Lower leg skin (tissue), 4 donors: ENCODE data around the gene BCAM. TPM values are rescaled to one million over a fixed set of nuclear protein-coding genes. Genes with fewer than 3 reads are reported as not detected.

Source experiments
- DNase-seq, 2 donors: peaks; one replicate each; pipeline ENCODE4 v3.0.0-alpha.2; 2019; ENCODE audit warnings: low spot score in 2 of 2
- H3K4me3 ChIP-seq: fragments of 200-600 bp; sonication (generic); 2 replicates; pipeline ENCODE4 v1.5.1; 2017; ENCODE audit warnings: mild to moderate bottlenecking, low read depth; ENCODE audit not compliant: poor library complexity, severe bottlenecking
- CTCF ChIP-seq, 3 donors: fragments of 450-650 bp; IDR thresholded peaks; one replicate each; pipeline ENCODE4 v1.5.1; 2016; ENCODE audit warnings: antibody characterized with exemption in 3 of 3, mild to moderate bottlenecking in 3 of 3, moderate library complexity in 2 of 3
- POLR2A ChIP-seq, 2 donors: fragments of 450-650 bp; IDR thresholded peaks; one replicate each; pipeline ENCODE4 v1.6.1; 2016 to 2017; ENCODE audit warnings: antibody characterized with exemption in 2 of 2, mild to moderate bottlenecking in 1 of 2, moderate library complexity in 1 of 2
- WGBS, 2 donors: methylation state at CpG; one replicate each; pipeline ENCODE4 v1.1.5; 2018; 5-methylcytosine and 5-hydroxymethylcytosine counted together
- intact Hi-C: fragments of 100-400 bp; cut with DNase I; formaldehyde crosslinking; loops from one replicate; pipeline ENCODE4 v1.15.0; 2023; ENCODE audit warnings: low total_unique reads
- total RNA-seq, 4 donors: library from RNA; depleted of rRNA; stranded (reverse); fragments of >200 nt; gene quantifications; one replicate each; pipeline ENCODE4 v1.1.0, GENCODE V29; 2016

The BCAM gene
- total RNA-seq: 10 to 100 TPM; 32.3 to 73.5 (median 58.0) TPM

- H3K4me3 ChIP-seq: peak within 1 kb of the TSS; percentile 26
- intact Hi-C loops: no loop called here
- DNase-seq: peak in 1 of 2 donors; percentile 93
- TF ChIP-seq POLR2A (IDR thresholded peaks at IDR 0.05) (no peak), CTCF (IDR thresholded peaks at IDR 0.05) (no peak)
- 3 to 10% methylated on average over 18 to 45 of the region's 59 CpGs for WGBS, 2 donors
Measured at GRCh38 chr19:44808463-44809371, at the start of gene BCAM. Gene BCAM, plus strand, starts transcription at chr19:44809103. Its CDS starts 22 bp downstream, at chr19:44809125.

GRCh38 chr19:44762038-44762437 lies 46.9 kb upstream of the BCAM start:
- no peak for DNase-seq
- 87 to 89% methylated on average over 8 of the region's 8 CpGs for WGBS, 2 donors
- H3K4me3 ChIP-seq: no peak overlapping the region
- intact Hi-C loops: no loop called here
- TF ChIP-seq CTCF (IDR thresholded peaks at IDR 0.05) (no peak), POLR2A (IDR thresholded peaks at IDR 0.05) (no peak)

GRCh38 chr19:44765033-44765948 lies 43.6 kb upstream of the BCAM start:
- no peak for DNase-seq
- H3K4me3 ChIP-seq: no peak overlapping the region
- 77 to 81% methylated on average over 22 of the region's 22 CpGs for WGBS, 2 donors
- intact Hi-C loops: no loop called here
- TF ChIP-seq CTCF (IDR thresholded peaks at IDR 0.05) (peak in 1 of 3 donors; percentile 40), POLR2A (IDR thresholded peaks at IDR 0.05) (no peak)

- no peak for DNase-seq
- WGBS, 2 donors: 90% methylated on average over 3 of the region's 3 CpGs
- TF ChIP-seq CTCF (IDR thresholded peaks at IDR 0.05): no peak
- TF ChIP-seq POLR2A (IDR thresholded peaks at IDR 0.05): no peak
- intact Hi-C loops: no loop called here
- H3K4me3 ChIP-seq: no peak overlapping the region
Measured at GRCh38 chr19:44765949-44766335, 43.0 kb upstream of the BCAM start.

- no peak for DNase-seq
- H3K4me3 ChIP-seq: no peak overlapping the region
- intact Hi-C loops: no loop called here
- WGBS, 2 donors: 73 to 77% methylated on average over 11 of the region's 11 CpGs
- TF ChIP-seq CTCF (IDR thresholded peaks at IDR 0.05) (no peak), POLR2A (IDR thresholded peaks at IDR 0.05) (no peak)
Measured at GRCh38 chr19:44767295-44768180, 41.4 kb upstream of the BCAM start.
